Measurements from ENCODE around the gene PHOX2A. TPM values are rescaled to one million over a fixed set of nuclear protein-coding genes. Genes with fewer than 3 reads are reported as not detected.
"Not testable (repeated sequence)": the region's sequence is repeated elsewhere in the genome, so short reads cannot be mapped to it uniquely, and the experiment has no call there.

PHOX2A gene
- not detected for total RNA-seq

GRCh38 chr11:72244060-72244360 lies at the start of gene PHOX2A:
Gene PHOX2A, minus strand, starts transcription at chr11:72244176. Its CDS starts 172 bp downstream, at chr11:72244004.
- H3K4me1 ChIP-seq (ENCODE audit: insufficient read depth, low read length), result peaks cover 24% of the 10 kb centered on the region
- H3K4me3 ChIP-seq (ENCODE audit: low read length), result no peak within 1 kb of the TSS
- H3K27me3 ChIP-seq (ENCODE audit: insufficient read depth, low read length), result peaks cover 80% of the 10 kb centered on the region
- H3K9me3 ChIP-seq (ENCODE audit: low read depth, low read length), result no peaks in the 10 kb centered on the region

GRCh38 chr11:72293391-72293790 lies 49.4 kb upstream of the PHOX2A start:
- H3K4me1 ChIP-seq (ENCODE audit: insufficient read depth, low read length), result no peaks in the 10 kb centered on the region
- H3K27me3 ChIP-seq (ENCODE audit: insufficient read depth, low read length), result no peaks in the 10 kb centered on the region
- no peaks in the 10 kb centered on the region for H3K9me3 ChIP-seq (ENCODE audit: low read depth, low read length)
- no peak overlapping the region for H3K4me3 ChIP-seq (ENCODE audit: low read length)

- Histone ChIP-seq H3K27me3 (ENCODE audit: insufficient read depth, low read length) (no peaks in the 10 kb centered on the region), H3K4me3 (ENCODE audit: low read length) (no peak overlapping the region), H3K4me1 (ENCODE audit: insufficient read depth, low read length) (no peaks in the 10 kb centered on the region), H3K9me3 (ENCODE audit: low read depth, low read length) (no peaks in the 10 kb centered on the region)
These were observed 48.3 kb upstream of the PHOX2A start for GRCh38 chr11:72292106-72292785.

GRCh38 chr11:72290741-72291140 lies 46.8 kb upstream of the PHOX2A start:
- H3K27me3 ChIP-seq (ENCODE audit: insufficient read depth, low read length); H3K9me3 ChIP-seq (ENCODE audit: low read depth, low read length); H3K4me1 ChIP-seq (ENCODE audit: insufficient read depth, low read length); H3K4me3 ChIP-seq (ENCODE audit: low read length): not testable (repeated sequence)

- H3K9me3 ChIP-seq (ENCODE audit: low read depth, low read length), result no peaks in the 10 kb centered on the region
- no peak overlapping the region for H3K4me3 ChIP-seq (ENCODE audit: low read length)
- H3K4me1 ChIP-seq (ENCODE audit: insufficient read depth, low read length), result no peaks in the 10 kb centered on the region
- peaks cover 5% of the 10 kb centered on the region for H3K27me3 ChIP-seq (ENCODE audit: insufficient read depth, low read length)
These were observed 43.3 kb upstream of the PHOX2A start for GRCh38 chr11:72287293-72287692.

- H3K4me3 ChIP-seq (ENCODE audit: low read length), result no peak overlapping the region
- H3K27me3 ChIP-seq (ENCODE audit: insufficient read depth, low read length), result peaks cover 7% of the 10 kb centered on the region
- no peaks in the 10 kb centered on the region for H3K9me3 ChIP-seq (ENCODE audit: low read depth, low read length)
- H3K4me1 ChIP-seq (ENCODE audit: insufficient read depth, low read length), result no peaks in the 10 kb centered on the region
These were observed 40.0 kb upstream of the PHOX2A start for GRCh38 chr11:72283947-72284346.

GRCh38 chr11:72280726-72281315 lies 36.8 kb upstream of the PHOX2A start:
- Histone ChIP-seq H3K27me3 (ENCODE audit: insufficient read depth, low read length) (peaks cover 9% of the 10 kb centered on the region), H3K9me3 (ENCODE audit: low read depth, low read length) (no peaks in the 10 kb centered on the region), H3K4me1 (ENCODE audit: insufficient read depth, low read length) (no peaks in the 10 kb centered on the region), H3K4me3 (ENCODE audit: low read length) (no peak overlapping the region)

- Histone ChIP-seq H3K4me3 (ENCODE audit: low read length) (no peak overlapping the region), H3K27me3 (ENCODE audit: insufficient read depth, low read length) (peaks cover 9% of the 10 kb centered on the region), H3K4me1 (ENCODE audit: insufficient read depth, low read length) (no peaks in the 10 kb centered on the region), H3K9me3 (ENCODE audit: low read depth, low read length) (no peaks in the 10 kb centered on the region)
These were observed 36.1 kb upstream of the PHOX2A start for GRCh38 chr11:72280037-72280436.

- Histone ChIP-seq H3K4me1 (ENCODE audit: insufficient read depth, low read length) (peaks cover 4% of the 10 kb centered on the region), H3K9me3 (ENCODE audit: low read depth, low read length) (no peaks in the 10 kb centered on the region), H3K4me3 (ENCODE audit: low read length) (no peak overlapping the region), H3K27me3 (ENCODE audit: insufficient read depth, low read length) (peaks cover 7% of the 10 kb centered on the region)
These were observed 34.9 kb upstream of the PHOX2A start for GRCh38 chr11:72278905-72279304.

GRCh38 chr11:72274435-72274834 lies 30.5 kb upstream of the PHOX2A start:
- Histone ChIP-seq H3K27me3 (ENCODE audit: insufficient read depth, low read length) (peaks cover 4% of the 10 kb centered on the region), H3K4me3 (ENCODE audit: low read length) (no peak overlapping the region), H3K9me3 (ENCODE audit: low read depth, low read length) (no peaks in the 10 kb centered on the region)

GRCh38 chr11:72271980-72272379 lies 28.0 kb upstream of the PHOX2A start:
- no peak overlapping the region for H3K4me3 ChIP-seq (ENCODE audit: low read length)
- H3K4me1 ChIP-seq (ENCODE audit: insufficient read depth, low read length), result peaks cover 20% of the 10 kb centered on the region
- no peaks in the 10 kb centered on the region for H3K27me3 ChIP-seq (ENCODE audit: insufficient read depth, low read length)

More at GRCh38 chr11:72274435-72274834, 30.5 kb upstream of the PHOX2A start:
- H3K4me1 ChIP-seq (ENCODE audit: insufficient read depth, low read length), result peaks cover 16% of the 10 kb centered on the region

GRCh38 chr11:72267956-72268617 lies 24.1 kb upstream of the PHOX2A start:
- Histone ChIP-seq H3K27me3 (ENCODE audit: insufficient read depth, low read length) (no peaks in the 10 kb centered on the region), H3K4me3 (ENCODE audit: low read length) (no peak overlapping the region), H3K4me1 (ENCODE audit: insufficient read depth, low read length) (peaks cover 22% of the 10 kb centered on the region), H3K9me3 (ENCODE audit: low read depth, low read length) (no peaks in the 10 kb centered on the region)

More at GRCh38 chr11:72271980-72272379, 28.0 kb upstream of the PHOX2A start:
- no peaks in the 10 kb centered on the region for H3K9me3 ChIP-seq (ENCODE audit: low read depth, low read length)

- not testable (repeated sequence) for H3K27me3 ChIP-seq (ENCODE audit: insufficient read depth, low read length); H3K4me3 ChIP-seq (ENCODE audit: low read length); H3K9me3 ChIP-seq (ENCODE audit: low read depth, low read length)
- H3K4me1 ChIP-seq (ENCODE audit: insufficient read depth, low read length), result peaks cover 21% of the 10 kb centered on the region
These were observed 23.0 kb upstream of the PHOX2A start for GRCh38 chr11:72266960-72267359.

- Histone ChIP-seq H3K4me3 (ENCODE audit: low read length) (no peak overlapping the region), H3K4me1 (ENCODE audit: insufficient read depth, low read length) (peaks cover 21% of the 10 kb centered on the region), H3K9me3 (ENCODE audit: low read depth, low read length) (no peaks in the 10 kb centered on the region), H3K27me3 (ENCODE audit: insufficient read depth, low read length) (no peaks in the 10 kb centered on the region)
These were observed 22.0 kb upstream of the PHOX2A start for GRCh38 chr11:72265951-72266350.

- Histone ChIP-seq H3K27me3 (ENCODE audit: insufficient read depth, low read length) (peaks cover 2% of the 10 kb centered on the region), H3K4me1 (ENCODE audit: insufficient read depth, low read length) (peaks cover 10% of the 10 kb centered on the region), H3K4me3 (ENCODE audit: low read length) (no peak overlapping the region), H3K9me3 (ENCODE audit: low read depth, low read length) (no peaks in the 10 kb centered on the region)
These were observed 19.4 kb upstream of the PHOX2A start for GRCh38 chr11:72263361-72263760.

GRCh38 chr11:72260574-72260973 lies 16.6 kb upstream of the PHOX2A start:
- H3K27me3 ChIP-seq (ENCODE audit: insufficient read depth, low read length), result peaks cover 2% of the 10 kb centered on the region
- no peak overlapping the region for H3K4me3 ChIP-seq (ENCODE audit: low read length)
- H3K9me3 ChIP-seq (ENCODE audit: low read depth, low read length), result no peaks in the 10 kb centered on the region
- peaks cover 10% of the 10 kb centered on the region for H3K4me1 ChIP-seq (ENCODE audit: insufficient read depth, low read length)

Data from mononuclear cell (primary cell).